Activated CD4-positive, CD25-positive, alpha-beta regulatory T cell (primary cell): ENCODE data around the gene TMPRSS15.

Source experiments
- DNase-seq, 4 experiments: peaks; one replicate each; lab custom pipeline; 2025; lab: John Stamatoyannopoulos, UW

Gene TMPRSS15

GRCh38 chr21:18349468-18349867 is 54.1 kb downstream of the TMPRSS15 start:
- DNase-seq = no peak

- DNase-seq = no peak
Observed at GRCh38 chr21:18340387-18340942, 63.1 kb downstream of the TMPRSS15 start.

- no peak for DNase-seq
Observed at GRCh38 chr21:18335651-18336236, 67.8 kb downstream of the TMPRSS15 start.

GRCh38 chr21:18334066-18334465 is 69.5 kb downstream of the TMPRSS15 start:
- no peak for DNase-seq

GRCh38 chr21:18318156-18318555 is 85.4 kb downstream of the TMPRSS15 start:
- no peak for DNase-seq

GRCh38 chr21:18298228-18298627 is 105.4 kb downstream of the TMPRSS15 start:
- no peak for DNase-seq

- DNase-seq = no peak
Observed at GRCh38 chr21:18294100-18294499, 109.5 kb downstream of the TMPRSS15 start.

- DNase-seq = no peak
Observed at GRCh38 chr21:18289876-18290275, 113.7 kb downstream of the TMPRSS15 start.

- no peak for DNase-seq
Observed at GRCh38 chr21:18285379-18285778, 118.2 kb downstream of the TMPRSS15 start.

GRCh38 chr21:18275781-18276180 is 127.8 kb downstream of the TMPRSS15 start:
- DNase-seq = no peak

GRCh38 chr21:18274370-18274769 is 129.2 kb downstream of the TMPRSS15 start:
- no peak for DNase-seq

GRCh38 chr21:18273400-18273799 is 130.2 kb downstream of the TMPRSS15 start:
- DNase-seq = no peak

GRCh38 chr21:18269856-18270255 is 133.7 kb downstream of the TMPRSS15 start:
- no peak for DNase-seq

- no peak for DNase-seq
Observed at GRCh38 chr21:18268906-18269305, 134.7 kb downstream of the TMPRSS15 start.

- no peak for DNase-seq
Observed at GRCh38 chr21:18267496-18267895, 136.1 kb downstream of the TMPRSS15 start.

- DNase-seq = no peak
Observed at GRCh38 chr21:18265944-18266343, 137.6 kb downstream of the TMPRSS15 start.

- no peak for DNase-seq
Observed at GRCh38 chr21:18253799-18254198, 149.8 kb downstream of the TMPRSS15 start.

- DNase-seq = no peak
Observed at GRCh38 chr21:18253221-18253620, 150.4 kb downstream of the TMPRSS15 start.

- DNase-seq = no peak
Observed at GRCh38 chr21:18252680-18253079, 150.9 kb downstream of the TMPRSS15 start.

- no peak for DNase-seq
Observed at GRCh38 chr21:18252256-18252655, 151.3 kb downstream of the TMPRSS15 start.

- no peak for DNase-seq
Observed at GRCh38 chr21:18251065-18251464, 152.5 kb downstream of the TMPRSS15 start.

- no peak for DNase-seq
Observed at GRCh38 chr21:18249672-18250071, 153.9 kb downstream of the TMPRSS15 start.

GRCh38 chr21:18248171-18248570 is 155.4 kb downstream of the TMPRSS15 start:
- no peak for DNase-seq

GRCh38 chr21:18245464-18245967 is 158.1 kb downstream of the TMPRSS15 start:
- DNase-seq = no peak
